Naive thymus-derived CD4-positive, alpha-beta T cell (primary cell): Measurements from ENCODE around the gene DUSP5. TPM values are rescaled to one million over a fixed set of nuclear protein-coding genes. Genes with fewer than 3 reads are reported as not detected.

ENCODE experiments used
- ATAC-seq: fragments of 150-1000 bp; cut with Tn5 transposase; 2 replicates; pipeline ENCODE4 v1.10.0; 2021; ENCODE audit warnings: mild to moderate bottlenecking, moderate library complexity
- CTCF ChIA-PET: fragments of 350-600 bp; sonication (Branson Sonifier 250); formaldehyde crosslinking; loops from one replicate; lab custom pipeline; 2021; ENCODE audit warnings: antibody characterized with exemption; lab: Charles Lee
- POLR2A ChIA-PET: fragments of 350-600 bp; sonication (Branson Sonifier 250); formaldehyde crosslinking; loops from one replicate; lab custom pipeline; 2021; ENCODE audit warnings: antibody characterized with exemption, inconsistent platforms; lab: Charles Lee
- DNase-seq, 9 donors: peaks; one replicate each; pipeline versions ENCODE4 v3.0.0 to v3.0.0-alpha.2; 2020 to 2022; ENCODE audit warnings: mixed read lengths in 1 of 9
- H3K27ac ChIP-seq: one replicate; pipeline ENCODE4 v1.7.0; 2013; ENCODE audit warnings: mild to moderate bottlenecking, low read depth, low read length, moderate library complexity
- H3K27me3 ChIP-seq, 2 donors: one replicate each; pipeline ENCODE4 v1.7.0; 2013; ENCODE audit warnings: low read length in 2 of 2, mild to moderate bottlenecking in 2 of 2, moderate library complexity in 2 of 2; ENCODE audit not compliant: control insufficient read depth in 2 of 2, insufficient read depth in 2 of 2
- H3K36me3 ChIP-seq, 3 experiments: 1 replicate in 2 of 3; 2 replicates in 1 of 3; pipeline ENCODE4 v1.7.0; 2013; ENCODE audit warnings: low read length in 3 of 3, mild to moderate bottlenecking in 3 of 3, moderate library complexity in 1 of 3; ENCODE audit not compliant: insufficient read depth in 3 of 3, control insufficient read depth in 2 of 3
- H3K4me1 ChIP-seq, 2 donors: one replicate each; pipeline ENCODE4 v1.7.0; 2013; ENCODE audit warnings: low read length in 2 of 2, mild to moderate bottlenecking in 2 of 2, moderate library complexity in 1 of 2; ENCODE audit not compliant: control insufficient read depth in 2 of 2, insufficient read depth in 2 of 2
- H3K4me3 ChIP-seq: 2 replicates; pipeline ENCODE4 v1.7.0; 2013; ENCODE audit warnings: mild to moderate bottlenecking, low read length
- H3K9me3 ChIP-seq, 3 experiments: 1 replicate in 2 of 3; 2 replicates in 1 of 3; pipeline ENCODE4 v1.7.0; 2013; ENCODE audit warnings: low read length in 3 of 3; ENCODE audit not compliant: control insufficient read depth in 2 of 3
- H3K27ac Mint-ChIP-seq, 9 donors: one replicate each; pipeline ENCODE4 v1.8.0; 2020 to 2022; ENCODE audit warnings: mixed read lengths in 9 of 9, mild to moderate bottlenecking in 8 of 9, moderate library complexity in 5 of 9, inconsistent platforms in 2 of 9
- H3K27me3 Mint-ChIP-seq, 5 donors: one replicate each; pipeline ENCODE4 v1.8.0; 2021 to 2022; ENCODE audit warnings: mixed read lengths in 5 of 5, mild to moderate bottlenecking in 1 of 5
- H3K36me3 Mint-ChIP-seq, 5 donors: one replicate each; pipeline ENCODE4 v1.8.0; 2020 to 2022; ENCODE audit warnings: mixed read lengths in 5 of 5, mild to moderate bottlenecking in 3 of 5, inconsistent platforms in 1 of 5
- H3K4me1 Mint-ChIP-seq, 7 donors: one replicate each; pipeline ENCODE4 v1.8.0; 2020 to 2022; ENCODE audit warnings: mixed read lengths in 7 of 7, mild to moderate bottlenecking in 3 of 7, inconsistent platforms in 1 of 7
- H3K4me3 Mint-ChIP-seq, 10 donors: one replicate each; pipeline ENCODE4 v1.8.0; 2020 to 2022; ENCODE audit warnings: mild to moderate bottlenecking in 10 of 10, mixed read lengths in 10 of 10, moderate library complexity in 6 of 10, inconsistent platforms in 2 of 10
- H3K9me3 Mint-ChIP-seq, 11 donors: one replicate each; pipeline ENCODE4 v1.8.0; 2020 to 2022; ENCODE audit warnings: mixed read lengths in 11 of 11, mild to moderate bottlenecking in 4 of 11, inconsistent platforms in 1 of 11, moderate library complexity in 1 of 11
- intact Hi-C, 2 donors: fragments of 100-400 bp; cut with micrococcal nuclease; formaldehyde crosslinking; loops; one replicate each; pipeline ENCODE4 v1.15.1; 2023
- polyA plus RNA-seq, 2 donors: library from polyadenylated mRNA; unstranded; fragments of 300-500 nt; fragmentation: Illumina TruSeq; gene quantifications; one replicate each; pipeline ENCODE4 v1.2.3, GENCODE V29; 2021
- total RNA-seq, 6 experiments: library from RNA in 5 of 6; stranded (reverse) in 5 of 6; gene quantifications; 1 replicate in 5 of 6; 2 replicates in 1 of 6; pipeline ENCODE4 v1.2.3 and lab custom pipeline; 2021 to 2026

Gene DUSP5, protein sequence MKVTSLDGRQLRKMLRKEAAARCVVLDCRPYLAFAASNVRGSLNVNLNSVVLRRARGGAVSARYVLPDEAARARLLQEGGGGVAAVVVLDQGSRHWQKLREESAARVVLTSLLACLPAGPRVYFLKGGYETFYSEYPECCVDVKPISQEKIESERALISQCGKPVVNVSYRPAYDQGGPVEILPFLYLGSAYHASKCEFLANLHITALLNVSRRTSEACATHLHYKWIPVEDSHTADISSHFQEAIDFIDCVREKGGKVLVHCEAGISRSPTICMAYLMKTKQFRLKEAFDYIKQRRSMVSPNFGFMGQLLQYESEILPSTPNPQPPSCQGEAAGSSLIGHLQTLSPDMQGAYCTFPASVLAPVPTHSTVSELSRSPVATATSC
- total RNA-seq = 10 to 100 TPM in 3 of 5 experiments, under 1 TPM in 2; 0.38 to 57.2 (median 35.7) TPM
- under 1 TPM; 0.17 to 0.23 TPM for polyA plus RNA-seq
- 59.2 reads per million, percentile 74 among the genes with 10 or more reads in this experiment for total RNA-seq (lab: John Stamatoyannopoulos, UW)

DNA sequence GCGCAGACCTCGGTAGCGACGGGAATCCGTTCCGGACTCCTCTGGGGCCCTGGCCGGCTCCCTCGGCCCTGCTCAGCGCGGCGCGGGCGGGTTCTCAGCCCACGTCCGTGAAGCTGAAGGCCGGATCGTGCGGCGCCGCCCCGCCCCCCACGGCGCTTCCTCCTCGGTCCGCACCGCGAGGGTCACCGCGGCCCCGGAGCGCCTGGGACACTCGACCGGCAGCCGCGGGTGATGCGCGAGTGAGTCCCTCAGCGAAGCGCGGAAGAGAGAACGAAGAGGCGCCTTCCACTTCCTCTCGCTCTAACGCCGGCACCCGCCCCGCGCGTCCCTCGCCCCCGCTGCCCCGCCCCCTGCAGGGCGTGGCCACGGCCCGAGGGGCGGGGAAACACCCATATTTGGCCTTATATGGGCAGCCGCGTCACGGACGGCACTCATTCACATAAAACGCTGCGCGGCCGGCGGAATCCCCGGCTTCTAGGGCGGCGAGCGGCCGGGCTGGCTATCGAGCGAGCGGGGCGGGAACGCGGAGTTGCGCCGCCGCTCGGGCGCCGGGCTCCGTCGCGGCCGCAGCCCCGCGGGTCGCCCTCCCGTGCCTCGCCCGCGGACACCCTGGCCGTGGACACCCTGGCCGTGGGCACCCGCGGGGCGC, at the start of gene DUSP5:
DUSP5 (plus strand) TSS at position 470 of the 649 bp plus-strand sequence. CDS start 215 bp downstream, outside the sequence.
- Histone ChIP-seq H3K4me1 (peaks cover 32 to 43% of the 10 kb centered on the region in 2 donors), H3K9me3 (no peaks in the 10 kb centered on the region), H3K36me3 (no peaks in the 10 kb centered on the region), H3K27me3 (no peaks in the 10 kb centered on the region), H3K4me3 (peak within 1 kb of the TSS; percentile 77), H3K27ac (peak within 1 kb of the TSS; percentile 71)
- peak; percentile 91 to 99 (median 96) for DNase-seq
- ChIA-PET POLR2A (interaction anchor here (0.6 to 4.1 kb wide), 5 partner anchors 9 to 192 kb away, joined by 3 to 21 read pairs (median 3); partner anchors contain the start of gene SMNDC1), CTCF (interaction anchor here (0.6 to 1.6 kb wide), 3 partner anchors 9 to 143 kb away, joined by 3 read pairs; no protein-coding TSS in a partner anchor)
- Mint-ChIP-seq H3K27me3 (peaks cover 0 to 3% (median 0%) of the 10 kb centered on the region in 5 donors), H3K9me3 (no peaks in the 10 kb centered on the region), H3K36me3 (peaks cover 0 to 18% (median 0%) of the 10 kb centered on the region in 5 donors), H3K4me1 (peaks cover 43 to 57% (median 50%) of the 10 kb centered on the region in 7 donors), H3K27ac (peak within 1 kb of the TSS; percentile 83 to 94 (median 91)), H3K4me3 (peak within 1 kb of the TSS; percentile 89 to 97 (median 92))
- intact Hi-C loops = loop anchor here (1.0 to 10.0 kb wide), 19 partner anchors 32 to 1950 kb away; partner anchors contain the start of genes BBIP1 (in 2 of the 2), SHOC2 (in 2 of the 2), SMC3 (in 2 of the 2) and VTI1A (in 2 of the 2)
- ATAC-seq = peak; percentile 96

DNA sequence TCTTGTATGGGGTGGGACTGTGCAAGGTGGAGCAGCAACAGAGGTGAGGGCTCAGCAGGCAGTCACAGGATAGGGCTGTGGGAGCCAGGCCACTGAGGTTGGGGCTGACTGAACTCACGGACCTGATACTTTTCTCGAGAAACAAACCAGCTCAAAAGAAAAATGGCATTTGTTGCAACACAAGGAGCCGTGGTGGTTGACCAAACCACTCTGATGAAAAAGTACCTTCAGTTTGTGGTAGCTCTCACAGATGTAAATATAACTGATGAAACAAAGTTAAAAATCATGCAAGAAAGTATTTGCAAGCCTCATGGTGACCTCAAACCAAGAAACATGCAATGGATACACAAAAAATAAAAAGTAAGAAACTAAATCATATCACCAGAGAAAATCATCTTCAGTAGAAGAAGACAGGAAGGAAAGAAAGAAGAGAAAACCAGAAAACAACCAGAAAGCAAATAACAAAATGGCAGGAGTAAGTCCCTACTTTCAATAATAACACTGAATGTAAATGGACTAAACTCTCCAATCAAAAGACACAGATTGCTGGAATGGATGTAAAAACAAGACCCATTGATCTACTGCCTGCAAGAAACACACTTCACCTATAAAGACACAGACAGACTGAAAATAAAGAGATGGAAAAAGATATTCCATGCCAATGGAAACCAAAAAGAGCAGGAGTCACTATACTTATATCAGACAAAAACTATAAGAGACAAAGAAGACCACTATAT, 48.9 kb upstream of the DUSP5 start:
- ATAC-seq = peak; percentile 42
- POLR2A ChIA-PET = no interaction called here
- intact Hi-C loops = no loop called here

DNA sequence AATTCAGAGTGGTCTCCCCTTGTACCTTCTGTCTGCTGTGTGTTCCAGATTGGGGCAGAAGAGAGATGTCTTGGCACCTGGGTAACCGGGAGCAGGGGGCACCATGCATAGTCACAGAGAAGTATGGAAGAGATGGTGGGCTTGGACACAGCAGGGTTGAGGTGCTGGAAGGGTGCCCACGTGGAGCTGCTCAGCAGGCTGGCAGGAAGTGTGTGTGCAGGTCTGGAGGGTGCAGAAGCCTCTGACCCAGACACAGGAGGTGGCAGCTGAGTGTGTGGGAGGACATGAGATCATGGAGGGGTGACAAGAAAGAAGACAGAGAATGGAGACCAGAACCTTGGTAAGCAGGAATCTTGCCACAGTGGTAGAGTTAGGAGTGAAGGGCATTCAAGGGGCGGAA, 42.3 kb upstream of the DUSP5 start:
- no peak overlapping the region for H3K4me3 ChIP-seq
- H3K27ac ChIP-seq = no peak overlapping the region
- CTCF ChIA-PET = no interaction called here
- Mint-ChIP-seq H3K4me1 (peaks cover 5 to 33% (median 23%) of the 10 kb centered on the region in 7 donors), H3K27ac (peak overlapping the region in 4 of 9 donors; percentile 10 to 89 (median 68)), H3K4me3 (no peak overlapping the region), H3K27me3 (peaks cover 0 to 20% (median 0%) of the 10 kb centered on the region in 5 donors), H3K9me3 (peaks cover 0 to 2% (median 0%) of the 10 kb centered on the region in 11 donors), H3K36me3 (no peaks in the 10 kb centered on the region)
- DNase-seq (peak in 1 of 9 donors; percentile 27), ATAC-seq (no peak)
- H3K36me3 ChIP-seq = no peaks in the 10 kb centered on the region
- H3K4me1 ChIP-seq = peaks cover 0 to 29% of the 10 kb centered on the region in 2 donors
- intact Hi-C loops = no loop called here
- no peaks in the 10 kb centered on the region for H3K9me3 ChIP-seq
- POLR2A ChIA-PET = no interaction called here
- no peaks in the 10 kb centered on the region for H3K27me3 ChIP-seq

More for the DNA sequence above, 48.9 kb upstream of the DUSP5 start:
- Histone ChIP-seq H3K36me3 (no peaks in the 10 kb centered on the region), H3K4me3 (no peak overlapping the region), H3K27me3 (no peaks in the 10 kb centered on the region), H3K27ac (no peak overlapping the region), H3K9me3 (no peaks in the 10 kb centered on the region), H3K4me1 (no peaks in the 10 kb centered on the region)
- peaks cover 0 to 10% (median 0%) of the 10 kb centered on the region in 7 donors for H3K4me1 Mint-ChIP-seq
- peak overlapping the region in 1 of 9 donors; percentile 75 for H3K27ac Mint-ChIP-seq
- peak overlapping the region in 1 of 10 donors; percentile 24 for H3K4me3 Mint-ChIP-seq
- peak in 1 of 9 donors; percentile 20 for DNase-seq
- H3K36me3 Mint-ChIP-seq = peaks cover 0 to 4% (median 0%) of the 10 kb centered on the region in 5 donors
- H3K27me3 Mint-ChIP-seq = peaks cover 0 to 35% (median 0%) of the 10 kb centered on the region in 5 donors
- CTCF ChIA-PET = no interaction called here
- peaks cover 0 to 5% (median 0%) of the 10 kb centered on the region in 11 donors for H3K9me3 Mint-ChIP-seq

DNA sequence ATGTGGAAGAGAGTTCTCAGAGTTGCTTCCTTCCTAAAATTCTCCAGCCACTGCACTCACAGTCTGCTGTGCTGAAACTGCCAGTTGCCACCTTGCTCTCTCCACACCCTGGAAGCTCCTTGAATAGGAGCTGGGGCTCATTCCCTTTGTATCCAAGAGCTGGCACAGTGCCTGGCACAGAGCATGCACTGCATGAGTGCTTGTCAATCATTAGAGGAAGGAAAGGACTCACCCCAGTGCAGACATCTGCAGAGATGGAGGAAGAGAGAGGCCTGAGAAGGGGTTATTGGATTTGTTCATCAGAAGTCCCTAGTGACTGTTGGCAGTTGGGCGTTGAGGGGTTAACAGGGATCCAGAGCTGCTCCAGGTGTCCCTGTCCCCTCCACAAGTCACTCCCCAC, 41.7 kb upstream of the DUSP5 start:
- peak in 1 of 9 donors; percentile 8 for DNase-seq
- Histone ChIP-seq H3K36me3 (no peaks in the 10 kb centered on the region), H3K27ac (no peak overlapping the region), H3K27me3 (no peaks in the 10 kb centered on the region), H3K9me3 (no peaks in the 10 kb centered on the region), H3K4me1 (peaks cover 0 to 35% of the 10 kb centered on the region in 2 donors), H3K4me3 (no peak overlapping the region)
- peaks cover 0 to 2% (median 0%) of the 10 kb centered on the region in 11 donors for H3K9me3 Mint-ChIP-seq
- H3K27ac Mint-ChIP-seq = peak overlapping the region in 2 of 9 donors; percentile 10 to 80
- POLR2A ChIA-PET = no interaction called here
- CTCF ChIA-PET = no interaction called here
- no peaks in the 10 kb centered on the region for H3K36me3 Mint-ChIP-seq
- H3K4me1 Mint-ChIP-seq = peaks cover 10 to 34% (median 23%) of the 10 kb centered on the region in 7 donors
- ATAC-seq = no peak
- peaks cover 0 to 14% (median 0%) of the 10 kb centered on the region in 5 donors for H3K27me3 Mint-ChIP-seq
- intact Hi-C loops = no loop called here
- H3K4me3 Mint-ChIP-seq = no peak overlapping the region

GRCh38 chr10:110456523-110457091, 41.1 kb upstream of the DUSP5 start:
- no peak overlapping the region for H3K4me3 ChIP-seq
- Mint-ChIP-seq H3K27ac (no peak overlapping the region), H3K27me3 (peaks cover 0 to 12% (median 0%) of the 10 kb centered on the region in 5 donors), H3K9me3 (peaks cover 0 to 2% (median 0%) of the 10 kb centered on the region in 11 donors), H3K36me3 (no peaks in the 10 kb centered on the region), H3K4me1 (peaks cover 10 to 35% (median 23%) of the 10 kb centered on the region in 7 donors), H3K4me3 (no peak overlapping the region)
- no peaks in the 10 kb centered on the region for H3K9me3 ChIP-seq
- H3K27me3 ChIP-seq = no peaks in the 10 kb centered on the region
- DNase-seq = no peak
- no peaks in the 10 kb centered on the region for H3K36me3 ChIP-seq
- POLR2A ChIA-PET = interaction anchor here (0.5 kb wide), 1 partner anchor 144 kb away, joined by 4 read pairs; no protein-coding TSS in a partner anchor
- intact Hi-C loops = no loop called here
- H3K4me1 ChIP-seq = peaks cover 0 to 40% of the 10 kb centered on the region in 2 donors
- ATAC-seq = no peak
- no peak overlapping the region for H3K27ac ChIP-seq
- CTCF ChIA-PET = no interaction called here
